DND-41 (cell line): ENCODE measurements around the gene GAREM2.

ENCODE experiments used
- ATAC-seq: fragments of 200-7000 bp; cut with Tn5 transposase; 3 replicates; pipeline ENCODE4 v1.9.1; 2021; ENCODE audit warnings: low read depth; ENCODE audit not compliant: insufficient read depth
- DNase-seq: peaks from one replicate; pipeline ENCODE4 v3.0.0-alpha.2; 2020
- H2AFZ ChIP-seq: 2 replicates; pipeline ENCODE4 v1.6.0; 2012; ENCODE audit warnings: low read depth, low read length
- H3K27ac ChIP-seq: 2 replicates; pipeline ENCODE4 v1.5.1; 2012; ENCODE audit warnings: low read length, inconsistent platforms
- H3K27me3 ChIP-seq: fragments of 200-600 bp; sonication (generic); 2 replicates; pipeline ENCODE4 v1.6.0; 2012; ENCODE audit warnings: low read length, mild to moderate bottlenecking, inconsistent platforms; ENCODE audit not compliant: insufficient read depth, poor library complexity
- H3K36me3 ChIP-seq: 2 replicates; pipeline ENCODE4 v1.5.1; 2012; ENCODE audit warnings: low read length, inconsistent platforms; ENCODE audit not compliant: insufficient read depth
- H3K4me1 ChIP-seq: 2 replicates; pipeline ENCODE4 v1.5.1; 2012; ENCODE audit warnings: mild to moderate bottlenecking, low read length; ENCODE audit not compliant: insufficient read depth
- H3K4me2 ChIP-seq: 2 replicates; pipeline ENCODE4 v1.6.0; 2012; ENCODE audit warnings: mild to moderate bottlenecking, moderate library complexity, low read length, inconsistent platforms; ENCODE audit not compliant: insufficient read depth
- H3K4me3 ChIP-seq, 2 experiments: fragments of 200-600 bp in 1 of 2; shearing (Covaris generic) in 1 of 2; 2 replicates each; pipeline ENCODE4 v1.5.1; 2012 to 2016; ENCODE audit warnings: inconsistent platforms in 2 of 2, low read length in 2 of 2, mild to moderate bottlenecking in 2 of 2, low read depth in 1 of 2, moderate library complexity in 1 of 2
- H3K79me2 ChIP-seq: 2 replicates; pipeline ENCODE4 v1.6.0; 2012; ENCODE audit warnings: low read length, inconsistent platforms; ENCODE audit not compliant: insufficient read depth
- H3K9ac ChIP-seq: 2 replicates; pipeline ENCODE4 v1.6.0; 2012; ENCODE audit warnings: low read depth, mild to moderate bottlenecking, inconsistent platforms, low read length, moderate library complexity
- H3K9me3 ChIP-seq: 2 replicates; pipeline ENCODE4 v1.5.1; 2012; ENCODE audit warnings: low read length, moderate library complexity, mild to moderate bottlenecking, inconsistent platforms; ENCODE audit not compliant: insufficient read depth, severe bottlenecking
- H4K20me1 ChIP-seq: 2 replicates; pipeline ENCODE4 v1.6.0; 2012; ENCODE audit warnings: low read length; ENCODE audit not compliant: insufficient read depth
- CTCF ChIP-seq: IDR thresholded peaks from 2 replicates; pipeline ENCODE4 v1.5.1; 2012; ENCODE audit warnings: borderline replicate concordance, low read length, moderate library complexity, mild to moderate bottlenecking; ENCODE audit not compliant: poor library complexity, severe bottlenecking; ENCODE audit errors: extremely low read depth
- EZH2 ChIP-seq: IDR thresholded peaks from 3 replicates; pipeline ENCODE4 v1.6.1; 2012; ENCODE audit warnings: borderline replicate concordance, low read depth, mild to moderate bottlenecking, moderate library complexity, low read length, inconsistent platforms; ENCODE audit not compliant: severe bottlenecking

The GAREM2 gene

GRCh38 chr2:26214759-26215158 is 41.9 kb downstream of the GAREM2 start:
- Histone ChIP-seq H3K9me3 (no peaks in the 10 kb centered on the region), H4K20me1 (no peaks in the 10 kb centered on the region), H3K27me3 (no peaks in the 10 kb centered on the region), H3K36me3 (peaks cover 83% of the 10 kb centered on the region), H2AFZ (no peak overlapping the region), H3K9ac (no peak overlapping the region), H3K27ac (no peak overlapping the region), H3K4me3 (no peak overlapping the region), H3K4me1 (no peaks in the 10 kb centered on the region), H3K79me2 (no peaks in the 10 kb centered on the region), H3K4me2 (no peak overlapping the region)
- ATAC-seq (no peak), DNase-seq (no peak)
- TF ChIP-seq EZH2 (no peak), CTCF (no peak)

GRCh38 chr2:26215833-26216232 is 42.9 kb downstream of the GAREM2 start:
- no peak for TF ChIP-seq EZH2
- no peak for TF ChIP-seq CTCF
- H3K9me3 ChIP-seq, result no peaks in the 10 kb centered on the region
- H2AFZ ChIP-seq, result no peak overlapping the region
- H3K27ac ChIP-seq, result no peak overlapping the region
- no peak overlapping the region for H3K4me3 ChIP-seq
- H3K9ac ChIP-seq, result no peak overlapping the region
- H4K20me1 ChIP-seq, result no peaks in the 10 kb centered on the region
- DNase-seq, result no peak
- no peak overlapping the region for H3K4me2 ChIP-seq
- no peaks in the 10 kb centered on the region for H3K79me2 ChIP-seq
- peaks cover 83% of the 10 kb centered on the region for H3K36me3 ChIP-seq
- no peaks in the 10 kb centered on the region for H3K4me1 ChIP-seq
- H3K27me3 ChIP-seq, result no peaks in the 10 kb centered on the region
- no peak for ATAC-seq

- H3K9ac ChIP-seq, result no peak overlapping the region
- no peak overlapping the region for H2AFZ ChIP-seq
- no peaks in the 10 kb centered on the region for H3K79me2 ChIP-seq
- no peak for DNase-seq
- no peak for ATAC-seq
- H3K4me2 ChIP-seq, result no peak overlapping the region
- no peaks in the 10 kb centered on the region for H3K4me1 ChIP-seq
- no peak overlapping the region for H3K27ac ChIP-seq
- no peak overlapping the region for H3K4me3 ChIP-seq
- H4K20me1 ChIP-seq, result no peaks in the 10 kb centered on the region
- H3K36me3 ChIP-seq, result peaks cover 82% of the 10 kb centered on the region
- no peaks in the 10 kb centered on the region for H3K27me3 ChIP-seq
- H3K9me3 ChIP-seq, result no peaks in the 10 kb centered on the region
- TF ChIP-seq CTCF (no peak), EZH2 (no peak)
Observed at GRCh38 chr2:26216587-26216986, 43.7 kb downstream of the GAREM2 start.

GRCh38 chr2:26217720-26218119 is 44.8 kb downstream of the GAREM2 start:
- peaks cover 82% of the 10 kb centered on the region for H3K36me3 ChIP-seq
- TF ChIP-seq CTCF, result no peak
- no peak for TF ChIP-seq EZH2
- H3K27ac ChIP-seq, result no peak overlapping the region
- no peak overlapping the region for H3K4me3 ChIP-seq
- ATAC-seq (no peak), DNase-seq (no peak)
- no peaks in the 10 kb centered on the region for H3K4me1 ChIP-seq
- no peaks in the 10 kb centered on the region for H3K27me3 ChIP-seq
- no peaks in the 10 kb centered on the region for H3K79me2 ChIP-seq
- no peaks in the 10 kb centered on the region for H3K9me3 ChIP-seq
- H2AFZ ChIP-seq, result no peak overlapping the region
- no peaks in the 10 kb centered on the region for H4K20me1 ChIP-seq
- H3K9ac ChIP-seq, result no peak overlapping the region
- no peak overlapping the region for H3K4me2 ChIP-seq
